Spleen (tissue), 11 donors: ENCODE measurements around the gene BCL6. TPM values are rescaled to one million over a fixed set of nuclear protein-coding genes. Genes with fewer than 3 reads are reported as not detected.
A peak's percentile ranks its signal among the peaks of the same experiment; 100 is the strongest.

Source experiments
- DNase-seq: peaks from one replicate; pipeline ENCODE4 v3.0.0-alpha.2; 2020
- H3K27ac ChIP-seq, 8 donors: fragments of 200-600 bp; sonication (generic) in 7 of 8; 1 replicate in 4 of 8; 2 replicates in 4 of 8; pipeline versions ENCODE4 v1.5.0 to v1.8.0; 2016 to 2021; ENCODE audit warnings: inconsistent platforms in 4 of 8, mild to moderate bottlenecking in 4 of 8, moderate library complexity in 1 of 8
- H3K27me3 ChIP-seq, 7 donors: fragments of 200-600 bp; sonication (generic) in 6 of 7; replicated peaks in 1 of 7; 1 replicate in 4 of 7; 2 replicates in 3 of 7; pipeline versions ENCODE4 v1.5.0 to v1.8.0; 2016 to 2021; ENCODE audit warnings: inconsistent platforms in 3 of 7, mild to moderate bottlenecking in 1 of 7
- H3K36me3 ChIP-seq, 6 donors: fragments of 200-600 bp; sonication (generic) in 5 of 6; 1 replicate in 4 of 6; 2 replicates in 2 of 6; pipeline versions ENCODE4 v1.5.0 to v1.8.0; 2016 to 2021; ENCODE audit warnings: inconsistent platforms in 2 of 6
- H3K4me1 ChIP-seq, 6 donors: fragments of 200-600 bp; sonication (generic) in 5 of 6; 1 replicate in 3 of 6; 2 replicates in 3 of 6; pipeline versions ENCODE4 v1.5.0 to v1.8.0; 2016 to 2021; ENCODE audit warnings: inconsistent platforms in 3 of 6
- H3K4me3 ChIP-seq, 8 donors: fragments of 200-600 bp; sonication (generic) in 7 of 8; 1 replicate in 4 of 8; 2 replicates in 4 of 8; pipeline versions ENCODE4 v1.5.0 to v1.8.0; 2016 to 2021; ENCODE audit warnings: inconsistent platforms in 4 of 8, mild to moderate bottlenecking in 4 of 8, moderate library complexity in 2 of 8
- H3K9me3 ChIP-seq, 8 donors: fragments of 200-600 bp; sonication (generic) in 7 of 8; 1 replicate in 4 of 8; 2 replicates in 4 of 8; pipeline versions ENCODE4 v1.5.0 to v1.8.0; 2016 to 2021; ENCODE audit warnings: inconsistent platforms in 4 of 8
- CTCF ChIP-seq, 11 experiments: fragments of 200-600 bp in 7 of 11; fragments of 450-650 bp in 4 of 11; sonication (generic) in 4 of 11; IDR thresholded peaks in 8 of 11; conservative IDR thresholded peaks in 3 of 11; 1 replicate in 7 of 11; 2 replicates in 4 of 11; pipeline versions ENCODE4 v1.4.0 to v1.8.0; 2016 to 2021; ENCODE audit warnings: antibody characterized with exemption in 11 of 11, inconsistent platforms in 4 of 11, mild to moderate bottlenecking in 1 of 11
- POLR2A ChIP-seq, 3 donors: fragments of 450-650 bp; IDR thresholded peaks; one replicate each; pipeline ENCODE4 v1.5.1; 2017; ENCODE audit warnings: antibody characterized with exemption in 3 of 3, mild to moderate bottlenecking in 1 of 3
- POLR2AphosphoS5 ChIP-seq, 3 donors: sonication (generic); formaldehyde crosslinking; IDR thresholded peaks; one replicate each; pipeline ENCODE4 v1.5.1; 2017; ENCODE audit warnings: antibody characterized with exemption in 3 of 3
- WGBS, 5 donors: extraction: QIAGEN DNeasy Blood & Tissue Kit in 3 of 5; methylation state at CpG; one replicate each; pipeline versions ENCODE4 v1.1.5 to v1.1.7; 2013 to 2018; 5-methylcytosine and 5-hydroxymethylcytosine counted together
- intact Hi-C: fragments of 100-400 bp; cut with DNase I; formaldehyde crosslinking; loops from one replicate; pipeline ENCODE4 v1.15.0; 2023; ENCODE audit warnings: low total_unique reads
- polyA plus RNA-seq, 3 donors: library from polyadenylated mRNA; stranded (reverse); fragments of 200-250 nt; gene quantifications; one replicate each; pipeline ENCODE4 v1.2.1, GENCODE V29; 2013
- total RNA-seq, 7 donors: library from RNA; depleted of rRNA in 3 of 7; stranded (reverse); fragments of >200 nt in 3 of 7; fragmentation: NEBNext Ultra II Directional in 4 of 7; extraction: Animal tissue kit (Norgen Biotek cat#: 25700) in 4 of 7; gene quantifications; one replicate each; pipeline versions ENCODE4 v1.1.0 to v1.2.1, GENCODE V29; 2016 to 2021
- donor health status: healthy with polysubstance abuse.
- donor health status: DM: no; HTN: no; CAD: no; lungs with moderate emphysema.
- donor health status: DM: no; HTN: no; CAD: no.
- donor health status: Bipolar disorder and iron deficiency.
- donor health status: healthy.
- donor health status: DM: no; HTN: no; CAD: no.
- donor health status: DM: yes; HTN: yes; CAD: no.

Gene BCL6
- total and polyA plus RNA-seq, 10 donors: 9.5 to 444 (median 132) TPM

GRCh38 chr3:187789872-187790271, 44.6 kb upstream of the BCL6 start:
- Histone ChIP-seq H3K27me3 (no peaks in the 10 kb centered on the region), H3K27ac (peak overlapping the region in 4 of 8 donors; percentile 8 to 69 (median 61)), H3K4me3 (no peak overlapping the region), H3K36me3 (no peaks in the 10 kb centered on the region), H3K4me1 (peaks cover 0 to 18% (median 0%) of the 10 kb centered on the region in 6 donors), H3K9me3 (no peaks in the 10 kb centered on the region)
- TF ChIP-seq POLR2AphosphoS5 (IDR thresholded peaks at IDR 0.05) (no peak), CTCF (IDR thresholded peaks at IDR 0.05 in 8 of 11, conservative IDR thresholded peaks at IDR 0.05 in 3 of 11) (no peak), POLR2A (IDR thresholded peaks at IDR 0.05) (no peak)
- DNase-seq: no peak
- intact Hi-C loops: no loop called here
- WGBS, 5 donors: 37 to 49% (median 46%) methylated on average over 3 of the region's 3 CpGs

GRCh38 chr3:187788984-187789857, 44.0 kb upstream of the BCL6 start:
- intact Hi-C loops: no loop called here
- TF ChIP-seq CTCF (IDR thresholded peaks at IDR 0.05 in 8 of 11, conservative IDR thresholded peaks at IDR 0.05 in 3 of 11): no peak
- no peak for TF ChIP-seq POLR2AphosphoS5 (IDR thresholded peaks at IDR 0.05)
- no peak for TF ChIP-seq POLR2A (IDR thresholded peaks at IDR 0.05)
- Histone ChIP-seq H3K27me3 (no peaks in the 10 kb centered on the region), H3K27ac (peak overlapping the region in 4 of 8 donors; percentile 58 to 71 (median 66)), H3K4me3 (no peak overlapping the region), H3K4me1 (peaks cover 0 to 18% (median 0%) of the 10 kb centered on the region in 6 donors), H3K36me3 (no peaks in the 10 kb centered on the region), H3K9me3 (no peaks in the 10 kb centered on the region)
- DNase-seq: no peak
- WGBS, 5 donors: 48 to 55% (median 52%) methylated on average over 5 of the region's 5 CpGs

GRCh38 chr3:187783098-187783497, 37.8 kb upstream of the BCL6 start:
- intact Hi-C loops: no loop called here
- DNase-seq: no peak
- no peaks in the 10 kb centered on the region for H3K9me3 ChIP-seq
- TF ChIP-seq CTCF (IDR thresholded peaks at IDR 0.05 in 8 of 11, conservative IDR thresholded peaks at IDR 0.05 in 3 of 11) (no peak), POLR2AphosphoS5 (IDR thresholded peaks at IDR 0.05) (no peak), POLR2A (IDR thresholded peaks at IDR 0.05) (no peak)
- H3K27me3 ChIP-seq: no peaks in the 10 kb centered on the region
- no peak overlapping the region for H3K27ac ChIP-seq
- 52 to 82% (median 58%) methylated on average over 2 of the region's 2 CpGs for WGBS, 5 donors
- H3K36me3 ChIP-seq: no peaks in the 10 kb centered on the region
- no peak overlapping the region for H3K4me3 ChIP-seq
- peaks cover 0 to 6% (median under 1%) of the 10 kb centered on the region in 6 donors for H3K4me1 ChIP-seq

- no peaks in the 10 kb centered on the region for H3K9me3 ChIP-seq
- 86 to 97% (median 93%) methylated on average over 3 of the region's 3 CpGs for WGBS, 5 donors
- intact Hi-C loops: no loop called here
Observed at GRCh38 chr3:187782006-187782405, 36.7 kb upstream of the BCL6 start.

More at GRCh38 chr3:187782006-187782405, 36.7 kb upstream of the BCL6 start:
- no peak for DNase-seq
- Histone ChIP-seq H3K4me3 (no peak overlapping the region), H3K27me3 (no peaks in the 10 kb centered on the region), H3K36me3 (no peaks in the 10 kb centered on the region), H3K27ac (no peak overlapping the region), H3K4me1 (peaks cover 0 to 17% (median 9%) of the 10 kb centered on the region in 6 donors)
- TF ChIP-seq POLR2A (IDR thresholded peaks at IDR 0.05): no peak
- no peak for TF ChIP-seq POLR2AphosphoS5 (IDR thresholded peaks at IDR 0.05)
- TF ChIP-seq CTCF (IDR thresholded peaks at IDR 0.05 in 8 of 11, conservative IDR thresholded peaks at IDR 0.05 in 3 of 11): no peak
